Measurements from ENCODE around the gene SYPL2. TPM values are rescaled to one million over a fixed set of nuclear protein-coding genes. Genes with fewer than 3 reads are reported as not detected.
A peak's percentile ranks its signal among the peaks of the same experiment; 100 is the strongest.

The SYPL2 gene
- total RNA-seq, 1 experiment from 2014 or later: 0.65 TPM

DNA sequence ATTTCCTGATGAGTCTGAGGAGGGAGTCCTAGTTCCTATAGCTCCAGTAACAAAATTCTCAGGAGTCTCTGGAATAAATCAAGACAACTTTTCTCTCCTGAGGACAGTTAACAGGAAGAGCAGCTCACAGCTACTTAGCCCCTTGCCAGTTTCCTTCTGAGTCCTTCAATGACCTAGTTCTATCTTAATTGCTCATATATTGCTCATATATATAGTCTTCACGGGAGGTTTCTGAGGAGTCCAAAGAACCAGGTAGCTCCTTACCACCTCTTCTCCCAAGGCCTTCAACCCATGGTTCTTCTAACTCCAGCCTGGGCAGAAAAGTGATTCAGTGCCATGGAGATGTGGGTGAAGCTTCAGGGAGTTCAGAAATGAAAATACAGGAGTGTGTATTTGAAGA is 38.6 kb downstream of the SYPL2 start:
- H3K36me3 ChIP-seq: 0 out of 2 replicates have a peak, but pooled peaks cover 3% of the 10 kb centered on the region
- no peak overlapping the region for H3K27ac ChIP-seq
- no peak overlapping the region for H3K4me3 ChIP-seq
- no peak for DNase-seq
- no peaks in the 10 kb centered on the region for H3K27me3 ChIP-seq
- peaks cover 4% of the 10 kb centered on the region; the same call in 1 of the 2 replicates for H3K4me1 ChIP-seq
- H3K9me3 ChIP-seq (replicated peaks): no peaks in the 10 kb centered on the region

DNA sequence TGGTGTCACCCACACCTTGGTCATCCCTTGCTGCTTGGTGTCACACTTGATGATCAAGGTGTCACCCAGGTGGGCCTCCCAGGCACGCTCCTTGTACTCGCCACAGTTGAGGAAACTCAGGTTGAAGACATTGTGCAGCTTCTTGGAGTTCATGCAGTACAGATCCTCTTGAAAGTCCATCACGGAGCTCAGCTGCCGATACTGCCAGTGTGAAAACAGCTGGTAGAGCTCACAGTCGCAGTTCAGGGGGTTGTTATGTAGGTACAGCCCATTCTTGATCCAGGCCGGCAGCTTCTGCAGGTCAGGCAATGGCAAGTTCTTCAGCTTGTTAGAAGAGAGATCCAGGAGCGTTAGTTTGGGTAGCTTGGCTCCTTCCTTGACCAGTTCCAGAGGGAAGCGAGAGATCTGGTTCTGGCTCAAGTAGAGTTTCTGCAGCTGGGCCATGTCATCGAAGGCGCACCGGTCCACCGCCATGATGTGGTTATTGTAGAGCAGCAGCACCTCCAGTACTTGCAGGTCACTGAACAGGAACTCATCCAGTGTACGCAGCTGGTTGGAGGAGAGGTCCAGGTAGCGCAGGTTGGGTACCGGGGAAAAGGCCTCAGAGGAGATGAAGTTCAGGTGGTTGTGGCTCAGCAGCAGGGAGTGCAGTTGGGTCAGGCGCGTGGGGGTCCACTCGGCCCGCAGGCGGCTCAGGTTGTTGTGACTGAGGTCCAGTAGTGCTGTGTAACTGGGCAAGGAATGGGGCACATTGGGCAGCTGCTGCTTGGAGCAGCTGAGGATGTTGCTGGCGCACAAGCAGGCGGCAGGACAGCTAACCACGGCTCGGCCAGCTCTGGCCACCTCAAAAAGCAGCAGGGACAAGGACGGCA is 41.9 kb downstream of the SYPL2 start:
- Histone ChIP-seq H3K4me1 (peaks cover 6% of the 10 kb centered on the region), H3K36me3 (no peaks in the 10 kb centered on the region), H3K27ac (no peak overlapping the region), H3K9me3 (replicated peaks) (no peaks in the 10 kb centered on the region), H3K27me3 (no peaks in the 10 kb centered on the region), H3K4me3 (no peak overlapping the region)
- no peak for DNase-seq

- Histone ChIP-seq H3K27me3 (no peaks in the 10 kb centered on the region), H3K27ac (no peak overlapping the region), H3K4me3 (no peak overlapping the region), H3K9me3 (replicated peaks) (no peaks in the 10 kb centered on the region), H3K4me1 (peaks cover 11% of the 10 kb centered on the region), H3K36me3 (no peaks in the 10 kb centered on the region)
- DNase-seq: no peak
Measured at GRCh38 chr1:109508873-109509175, 42.5 kb downstream of the SYPL2 start.

DNA sequence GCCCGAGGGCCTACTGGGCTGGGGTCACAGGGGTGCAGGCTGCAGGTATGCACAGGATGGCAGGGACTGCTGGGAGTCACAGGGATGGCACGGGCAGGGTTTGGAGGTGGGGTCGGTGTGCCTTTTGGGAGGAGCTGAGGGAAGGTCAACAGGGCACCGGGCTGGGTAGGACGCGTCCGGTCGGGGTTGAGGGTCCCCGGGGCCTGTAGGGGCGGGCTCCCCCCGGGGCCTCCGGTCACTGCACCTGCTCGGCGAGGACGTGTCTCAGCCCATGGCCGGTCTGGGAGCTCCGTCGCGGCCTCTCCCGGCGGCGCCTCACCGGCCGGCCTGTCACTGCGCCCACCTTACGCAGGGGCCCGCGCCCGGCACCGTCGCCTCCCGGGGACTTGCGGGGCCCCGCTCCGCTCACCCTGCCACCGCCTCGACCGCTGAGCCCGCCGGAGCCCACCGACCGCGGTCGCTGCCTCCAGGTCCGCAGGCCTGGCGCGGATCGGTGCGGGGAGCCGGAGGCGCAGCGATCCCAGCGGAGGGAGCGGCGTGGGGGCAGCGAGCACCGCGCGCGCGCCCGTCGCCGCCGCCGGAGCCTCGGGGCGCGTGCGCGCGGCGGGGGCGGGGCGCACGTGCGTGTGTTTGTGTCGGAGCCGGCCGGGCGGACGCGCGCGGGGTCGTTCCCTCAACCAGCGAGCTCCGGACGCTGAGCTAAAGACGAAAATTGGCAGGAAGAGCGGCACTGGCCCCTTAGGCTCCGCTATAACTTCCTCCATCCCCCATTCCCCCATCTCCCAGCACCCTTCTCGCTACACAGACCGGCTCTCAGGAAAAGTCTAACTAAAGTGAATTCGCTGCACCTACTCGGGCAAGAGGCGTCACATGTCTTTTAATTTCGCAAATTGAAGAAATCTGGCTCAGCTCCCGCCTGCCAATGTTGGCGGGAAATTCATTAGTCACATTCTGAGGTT is 43.1 kb downstream of the SYPL2 start, which contains the start of gene AMIGO1:
TSS of gene AMIGO1 (minus strand) at position 552 of the 959 bp plus-strand sequence. CDS start 815 bp downstream, outside the sequence.
- H3K9me3 ChIP-seq (replicated peaks): no peaks in the 10 kb centered on the region
- no peaks in the 10 kb centered on the region for H3K27me3 ChIP-seq
- no peak within 1 kb of the TSS for H3K27ac ChIP-seq
- H3K4me1 ChIP-seq: peaks cover 17% of the 10 kb centered on the region
- no peak for DNase-seq
- no peak within 1 kb of the TSS for H3K4me3 ChIP-seq
- H3K36me3 ChIP-seq: no peaks in the 10 kb centered on the region

DNA sequence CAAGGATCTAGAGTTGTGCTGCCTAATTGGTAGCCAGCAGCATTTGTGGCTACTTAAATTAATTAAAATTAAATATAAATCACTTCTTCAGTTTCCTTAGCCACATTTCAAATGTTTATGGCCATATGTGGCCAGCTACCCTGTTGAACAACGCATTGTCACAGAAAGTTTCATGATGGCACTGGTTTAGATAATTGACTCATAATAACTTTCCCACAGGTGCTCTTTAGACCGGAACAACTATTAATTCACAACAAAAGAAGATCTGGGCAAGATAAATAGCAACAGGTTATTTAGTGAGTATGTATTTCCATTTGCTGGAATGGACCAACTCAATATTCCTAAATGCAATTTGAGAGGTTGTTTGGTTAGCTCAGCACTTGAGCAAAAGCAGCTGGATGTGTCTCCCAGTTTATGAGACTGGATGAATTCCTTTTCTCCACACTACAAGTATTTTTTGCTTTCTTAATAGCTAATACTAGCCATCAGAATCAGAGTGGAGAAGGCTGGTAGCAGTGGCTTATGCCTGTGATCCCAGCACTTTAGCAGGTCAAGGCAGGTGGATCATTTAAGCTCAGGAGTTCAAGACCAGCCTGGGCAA is 46.9 kb downstream of the SYPL2 start:
- Histone ChIP-seq H3K4me1 (peaks cover 50% of the 10 kb centered on the region), H3K27me3 (no peaks in the 10 kb centered on the region), H3K9me3 (replicated peaks) (no peaks in the 10 kb centered on the region), H3K27ac (no peak overlapping the region), H3K4me3 (no peak overlapping the region), H3K36me3 (no peaks in the 10 kb centered on the region)
- DNase-seq: peak in 1 of 2 experiments; percentile 40

GRCh38 chr1:109514846-109515245 is 48.5 kb downstream of the SYPL2 start:
- peak; percentile 64 to 74 for DNase-seq
- Histone ChIP-seq H3K9me3 (replicated peaks) (no peaks in the 10 kb centered on the region), H3K4me1 (peaks cover 58% of the 10 kb centered on the region), H3K4me3 (peak overlapping the region; percentile 15; the same call in 1 of the 2 replicates), H3K27ac (peak overlapping the region; percentile 72), H3K36me3 (no peaks in the 10 kb centered on the region), H3K27me3 (no peaks in the 10 kb centered on the region)

GRCh38 chr1:109516872-109517271 is 50.5 kb downstream of the SYPL2 start:
- H3K27me3 ChIP-seq: no peaks in the 10 kb centered on the region
- peaks cover 58% of the 10 kb centered on the region for H3K4me1 ChIP-seq
- DNase-seq: peak; percentile 88 to 94
- no peak overlapping the region for H3K4me3 ChIP-seq
- no peaks in the 10 kb centered on the region for H3K9me3 ChIP-seq (replicated peaks)
- H3K36me3 ChIP-seq: no peaks in the 10 kb centered on the region
- peak overlapping the region; percentile 61 for H3K27ac ChIP-seq

DNA sequence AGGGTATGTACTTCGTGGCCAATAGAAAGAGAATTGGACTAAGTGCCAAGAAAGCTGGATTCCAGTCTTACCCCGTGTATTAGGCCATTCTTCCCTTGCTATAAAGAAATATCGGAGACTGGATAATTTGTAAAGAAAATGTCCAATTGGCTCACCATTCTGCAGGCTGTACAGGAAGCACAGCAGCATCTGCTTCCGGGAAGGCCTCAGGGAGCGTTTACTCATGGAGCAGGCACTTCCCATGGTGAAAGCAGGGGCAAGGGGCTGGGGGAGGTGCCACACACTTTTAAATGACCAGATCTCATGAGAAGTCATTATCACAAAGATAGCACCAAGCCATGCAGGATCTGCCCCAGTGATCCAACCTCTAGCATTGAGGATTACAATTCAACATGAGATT is 51.0 kb downstream of the SYPL2 start:
- H3K4me1 ChIP-seq: peaks cover 58% of the 10 kb centered on the region
- H3K27ac ChIP-seq: peak overlapping the region; percentile 61
- no peaks in the 10 kb centered on the region for H3K27me3 ChIP-seq
- H3K9me3 ChIP-seq (replicated peaks): no peaks in the 10 kb centered on the region
- peak; percentile 57 to 63 for DNase-seq
- H3K36me3 ChIP-seq: no peaks in the 10 kb centered on the region
- H3K4me3 ChIP-seq: no peak overlapping the region

- no peak overlapping the region for H3K27ac ChIP-seq
- H3K27me3 ChIP-seq: no peaks in the 10 kb centered on the region
- H3K36me3 ChIP-seq: no peaks in the 10 kb centered on the region
- no peaks in the 10 kb centered on the region for H3K9me3 ChIP-seq (replicated peaks)
- no peak overlapping the region for H3K4me3 ChIP-seq
- peaks cover 40% of the 10 kb centered on the region for H3K4me1 ChIP-seq
- DNase-seq: no peak
Measured at GRCh38 chr1:109521002-109521951, 54.9 kb downstream of the SYPL2 start.

- Histone ChIP-seq H3K27me3 (no peaks in the 10 kb centered on the region), H3K4me3 (no peak overlapping the region), H3K36me3 (no peaks in the 10 kb centered on the region), H3K27ac (no peak overlapping the region), H3K9me3 (replicated peaks) (no peaks in the 10 kb centered on the region), H3K4me1 (peaks cover 35% of the 10 kb centered on the region)
- no peak for DNase-seq
Measured at GRCh38 chr1:109522026-109522425, 55.7 kb downstream of the SYPL2 start.

GRCh38 chr1:109523706-109524105 is 57.4 kb downstream of the SYPL2 start:
- peaks cover 35% of the 10 kb centered on the region for H3K4me1 ChIP-seq
- H3K4me3 ChIP-seq: no peak overlapping the region
- no peaks in the 10 kb centered on the region for H3K27me3 ChIP-seq
- no peaks in the 10 kb centered on the region for H3K9me3 ChIP-seq (replicated peaks)
- DNase-seq: peak; percentile 82 to 87
- H3K36me3 ChIP-seq: no peaks in the 10 kb centered on the region
- H3K27ac ChIP-seq: 0 out of 2 replicates have a peak overlapping the region, but pooled peaks have one; percentile 1

DNA sequence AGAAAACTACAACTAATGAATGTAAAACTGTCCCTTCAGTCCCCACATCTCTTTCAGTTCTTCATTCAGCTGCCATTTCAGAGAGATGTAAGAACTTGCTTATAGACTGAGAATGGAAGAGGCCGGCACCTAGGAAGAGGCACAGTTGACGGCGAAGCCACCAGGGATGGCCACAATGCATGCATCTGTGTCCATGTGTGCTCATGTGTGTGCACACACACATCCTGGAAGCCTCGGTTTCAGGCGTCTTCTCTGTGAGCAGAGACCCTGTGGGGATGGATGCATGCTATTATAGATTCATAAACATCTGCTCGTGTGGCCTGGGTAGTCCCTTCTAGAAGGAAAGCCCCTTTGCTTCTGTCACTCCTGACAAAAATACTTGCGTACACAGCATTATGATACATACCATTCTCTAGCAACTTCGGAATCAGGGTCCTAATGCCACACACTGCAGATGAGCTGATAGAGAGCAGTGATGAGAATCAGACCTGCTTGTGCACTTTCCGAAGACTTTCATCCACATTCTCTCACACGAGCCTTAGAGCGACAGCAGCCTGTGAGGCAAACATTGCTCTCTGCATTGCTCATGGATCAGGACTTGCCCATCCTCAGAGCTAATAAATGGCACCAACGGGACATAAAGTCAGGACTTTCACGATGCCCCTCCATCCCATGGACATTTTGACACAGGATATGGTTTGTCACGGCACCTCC is 60.9 kb downstream of the SYPL2 start:
- no peak for DNase-seq
- H3K36me3 ChIP-seq: no peaks in the 10 kb centered on the region
- H3K4me1 ChIP-seq: peaks cover 61% of the 10 kb centered on the region
- H3K4me3 ChIP-seq: no peak overlapping the region
- no peaks in the 10 kb centered on the region for H3K9me3 ChIP-seq (replicated peaks)
- H3K27ac ChIP-seq: no peak overlapping the region
- H3K27me3 ChIP-seq: no peaks in the 10 kb centered on the region
